Measurements from ENCODE around the gene COL5A1.
"Not testable (repeated sequence)": the region's sequence is repeated elsewhere in the genome, so short reads cannot be mapped to it uniquely, and the experiment has no call there.

Gene COL5A1

DNA sequence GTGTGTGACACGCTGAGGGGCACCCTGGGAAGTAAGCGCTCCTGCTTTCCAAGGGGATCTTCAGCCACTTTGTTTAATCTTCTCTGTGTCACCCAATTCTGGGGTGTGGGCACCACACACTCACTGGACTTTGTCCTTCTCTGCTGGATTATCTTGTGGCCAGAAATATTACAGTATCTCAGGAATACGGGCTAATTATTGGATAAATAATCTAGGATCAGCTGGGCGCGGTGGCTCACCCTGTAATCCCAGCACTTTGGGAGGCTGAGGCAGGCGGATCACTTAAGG is 50.9 kb downstream of the COL5A1 start:
- no peak for DNase-seq (ENCODE audit: low spot score)

DNA sequence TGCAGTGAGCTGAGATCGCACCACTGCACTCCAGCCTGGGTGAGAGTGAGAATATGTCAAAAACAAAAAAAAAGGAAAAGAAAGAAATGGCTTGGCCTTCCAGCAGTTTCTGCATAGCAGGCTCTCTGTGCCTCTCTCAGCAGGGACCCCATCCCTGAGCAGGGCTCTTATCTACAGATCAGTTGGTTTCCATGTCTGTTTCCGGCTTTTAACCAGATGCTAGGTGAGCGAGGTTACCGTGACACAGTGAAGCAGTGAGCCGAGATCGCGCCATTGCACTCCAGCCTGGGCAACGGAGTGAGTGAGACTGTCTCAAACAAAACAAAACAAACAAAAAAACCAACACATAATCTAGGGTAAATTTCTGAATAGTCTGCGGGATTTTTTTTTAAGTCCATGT is 51.4 kb downstream of the COL5A1 start:
- no peak for DNase-seq (ENCODE audit: low spot score)

DNA sequence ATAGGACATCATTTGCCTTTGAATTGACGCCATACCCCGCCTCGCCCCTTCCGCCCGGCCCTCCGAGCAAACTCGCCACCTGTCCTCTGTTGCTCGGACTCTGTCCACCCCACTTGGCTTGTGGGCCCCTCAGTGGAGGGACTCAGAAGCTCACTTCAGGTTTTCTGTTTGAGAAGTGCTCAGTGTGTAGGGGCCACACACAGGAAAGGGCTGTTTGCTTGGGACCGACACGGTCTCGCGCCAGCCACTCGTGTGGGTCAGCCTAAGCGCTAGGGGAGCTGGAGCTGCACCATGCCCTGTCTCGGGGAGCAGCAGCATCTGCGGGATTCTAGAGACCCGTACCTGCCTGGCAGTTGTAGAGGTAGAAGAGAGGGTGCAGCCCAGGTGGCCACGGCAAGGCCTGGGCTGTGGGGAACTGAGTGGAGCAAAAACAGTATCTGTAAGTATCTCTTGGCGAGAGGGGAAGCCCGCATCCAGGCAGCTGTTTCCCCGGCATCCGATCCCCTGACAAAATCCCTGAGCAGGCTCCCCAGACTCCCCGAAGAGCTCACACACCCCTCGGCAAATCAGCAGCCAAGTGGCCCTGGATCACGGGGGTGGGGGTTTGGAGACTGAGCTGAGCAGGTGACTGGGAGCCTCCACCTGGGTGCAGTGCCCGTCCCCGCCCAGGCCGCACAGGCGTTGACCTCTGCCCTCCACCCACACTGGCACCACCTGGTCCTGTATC is 52.2 kb downstream of the COL5A1 start:
- no peak for DNase-seq (ENCODE audit: low spot score)

DNA sequence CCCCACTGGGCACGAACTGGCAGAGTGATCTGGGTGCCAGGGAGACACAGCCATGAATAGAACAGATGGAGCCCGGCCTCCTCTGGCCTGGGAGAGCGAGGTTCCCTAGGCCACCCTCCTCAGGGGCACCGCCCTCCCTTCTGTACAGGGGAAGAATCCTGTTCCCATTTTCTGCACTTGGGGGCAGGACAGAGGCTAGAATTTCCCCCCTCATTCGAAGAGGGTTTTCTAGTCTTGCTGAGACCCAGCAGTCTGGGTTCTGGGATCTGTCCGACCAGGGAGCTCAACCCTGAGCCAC is 52.7 kb downstream of the COL5A1 start:
- DNase-seq (ENCODE audit: low spot score): no peak

DNA sequence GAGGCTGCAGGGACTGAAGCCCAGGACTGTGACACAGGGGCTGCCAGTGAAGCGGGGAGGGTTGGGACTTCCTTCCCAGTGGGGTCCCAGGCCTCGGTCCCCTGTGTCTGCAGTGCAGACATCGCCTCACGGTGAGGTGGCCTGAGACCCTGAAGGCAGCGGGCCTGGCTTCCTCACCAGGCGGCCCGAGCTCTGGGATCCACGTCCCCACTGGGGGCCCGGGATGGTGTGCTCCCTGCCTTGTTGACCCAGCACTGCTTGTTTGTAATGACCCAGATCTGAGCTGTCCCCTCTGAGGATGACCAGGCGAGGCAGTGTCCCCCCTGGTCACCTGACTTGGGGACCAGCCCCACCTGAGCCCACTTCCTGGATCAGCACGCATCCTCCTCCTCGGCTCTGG is 53.1 kb downstream of the COL5A1 start:
- no peak for DNase-seq (ENCODE audit: low spot score)

- DNase-seq (ENCODE audit: low spot score): no peak
Measured at GRCh38 chr9:134695144-134695543, 53.5 kb downstream of the COL5A1 start.

DNA sequence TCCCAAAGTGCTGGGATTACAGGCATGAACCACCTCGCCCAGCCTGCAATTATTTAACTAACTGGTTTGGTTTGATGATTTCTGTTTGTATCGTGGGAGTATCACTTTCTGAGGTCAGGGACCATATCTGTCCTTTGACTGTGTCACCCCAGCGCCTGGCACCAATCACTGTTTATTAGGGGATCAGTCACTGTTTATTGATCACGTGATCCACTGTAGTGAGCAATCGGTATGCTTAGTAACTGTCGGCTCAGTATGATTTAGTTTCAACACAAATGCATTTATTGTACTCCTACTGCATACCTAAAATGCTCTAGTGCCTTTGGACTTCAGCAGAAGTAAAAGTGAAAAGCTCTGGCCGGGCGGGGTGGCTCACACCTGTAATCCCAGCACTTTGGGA is 54.8 kb downstream of the COL5A1 start:
- DNase-seq (ENCODE audit: low spot score): no peak

GRCh38 chr9:134698111-134698510 is 56.5 kb downstream of the COL5A1 start:
- no peak for DNase-seq (ENCODE audit: low spot score)

DNA sequence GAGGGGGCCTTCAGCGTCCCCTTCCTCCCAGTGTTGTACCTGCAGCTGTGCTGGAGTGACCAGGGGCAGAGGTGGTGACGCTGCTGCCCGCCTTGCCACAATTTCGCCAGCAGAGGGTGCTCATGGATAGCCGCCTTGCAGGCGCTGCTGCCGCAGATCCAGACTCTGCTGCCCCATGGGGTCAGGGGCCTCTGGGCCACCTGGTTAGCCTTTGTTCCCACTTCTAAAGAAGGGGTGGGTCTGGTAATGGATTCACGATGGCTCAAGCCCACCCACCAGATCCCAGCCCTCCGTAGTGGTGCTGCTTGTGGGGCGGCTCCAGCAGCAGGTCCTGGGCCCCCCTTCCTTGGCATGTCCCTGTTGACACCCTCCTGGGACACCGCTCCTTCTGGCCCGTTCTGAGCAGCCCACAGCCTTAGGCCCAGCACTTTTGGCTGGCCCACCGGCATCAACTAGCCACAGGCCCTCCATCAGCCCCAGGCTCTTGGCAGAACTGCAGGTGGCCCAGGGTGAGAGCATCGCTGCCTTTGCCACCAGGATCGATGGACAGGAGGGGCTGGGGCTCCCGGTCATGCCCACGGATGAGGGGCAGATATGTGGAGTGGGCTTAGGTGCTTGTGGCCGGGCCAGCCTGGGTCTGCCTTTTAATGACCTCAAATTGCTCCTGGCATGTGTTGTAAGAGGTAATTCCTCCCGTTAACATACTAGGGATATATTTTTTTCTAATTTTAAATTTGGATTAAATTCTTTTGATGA is 57.2 kb downstream of the COL5A1 start:
- peak; percentile 65 for DNase-seq (ENCODE audit: low spot score)

DNA sequence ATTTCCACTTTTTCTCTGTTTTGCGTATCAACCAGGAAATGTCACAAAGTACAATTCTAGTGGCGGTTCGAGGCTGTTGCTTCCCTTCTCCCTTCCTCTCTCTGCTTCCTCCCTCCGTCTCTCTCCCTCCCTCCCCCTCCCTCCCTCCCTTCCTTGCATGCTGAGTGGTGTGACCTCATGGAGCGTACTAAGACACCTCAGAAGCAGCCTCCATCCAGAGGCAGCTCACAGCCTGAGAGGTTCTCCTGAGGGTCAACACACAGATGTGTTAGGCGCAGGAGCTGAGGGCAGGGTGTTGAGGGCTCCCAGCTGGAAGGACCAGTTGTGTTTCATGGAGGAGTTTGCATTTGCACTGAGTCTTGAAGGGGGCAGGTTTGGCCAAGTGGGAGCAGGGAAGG is 57.7 kb downstream of the COL5A1 start:
- DNase-seq (ENCODE audit: low spot score): no peak

DNA sequence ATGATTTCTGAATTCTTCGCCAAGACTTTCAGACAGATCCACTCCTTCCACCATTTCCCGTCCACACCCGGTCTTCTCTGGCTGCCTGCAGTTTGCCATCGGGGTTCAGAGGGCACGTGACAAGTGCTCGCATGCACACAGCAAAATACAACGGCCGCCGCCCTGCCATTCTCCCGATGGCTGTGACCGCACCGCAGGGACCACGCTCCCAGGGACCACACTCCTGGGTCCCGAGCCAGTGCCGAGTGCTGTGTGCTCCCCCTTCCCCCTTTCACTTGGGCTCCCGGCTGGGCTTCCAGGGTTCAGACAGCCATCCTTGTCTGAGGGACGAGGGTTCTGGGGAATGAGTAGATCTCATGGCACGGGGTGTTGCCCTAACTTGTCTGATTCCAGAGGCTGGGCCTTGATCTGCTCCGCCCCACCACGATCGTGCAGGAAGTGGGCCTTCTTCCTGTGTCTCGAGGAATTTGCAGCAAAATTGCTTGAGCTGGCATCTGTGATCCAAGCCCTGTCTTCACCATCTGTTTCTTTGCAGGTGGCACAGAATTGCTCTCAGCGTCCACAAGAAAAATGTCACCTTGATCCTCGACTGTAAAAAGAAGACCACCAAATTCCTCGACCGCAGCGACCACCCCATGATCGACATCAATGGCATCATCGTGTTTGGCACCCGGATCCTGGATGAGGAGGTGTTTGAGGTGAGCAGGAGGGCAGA is 59.2 kb downstream of the COL5A1 start:
- peak; percentile 62 for DNase-seq (ENCODE audit: low spot score)

DNA sequence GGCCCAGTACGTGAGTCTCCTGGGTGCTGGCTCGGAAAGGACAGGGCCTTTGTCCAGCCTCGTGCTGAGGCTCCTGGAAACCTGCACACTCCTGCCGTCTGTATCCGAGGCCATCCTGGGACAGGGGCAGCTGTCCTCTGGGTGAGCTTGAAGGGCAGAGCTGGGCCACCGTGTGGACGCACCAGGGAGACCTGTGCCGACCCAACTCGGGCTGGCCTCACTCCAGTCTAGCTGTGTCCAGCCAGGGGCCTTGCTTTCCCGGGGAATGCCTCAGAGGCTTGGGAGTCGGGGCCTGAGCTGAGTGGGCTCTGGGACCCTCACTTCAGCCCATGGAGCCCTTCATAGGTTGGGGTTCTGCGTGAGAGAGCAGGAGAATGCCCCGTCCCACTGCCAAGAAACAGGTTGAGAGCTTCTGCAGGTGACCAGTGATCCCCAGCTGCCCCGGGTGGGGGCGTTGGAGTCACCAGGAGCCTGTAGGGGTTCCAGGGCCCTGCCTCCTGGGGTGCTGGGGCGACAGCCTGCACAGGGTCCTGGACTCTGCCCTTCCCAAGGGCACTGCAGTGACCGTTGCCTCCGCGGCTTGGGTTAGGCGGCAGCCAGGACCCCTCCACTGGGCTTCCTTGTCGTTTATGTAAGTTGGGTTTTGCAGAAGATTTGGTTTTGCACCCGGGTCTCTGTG is 60.1 kb downstream of the COL5A1 start:
- no peak for DNase-seq (ENCODE audit: low spot score)

GRCh38 chr9:134702291-134702690 is 60.7 kb downstream of the COL5A1 start:
- no peak for DNase-seq (ENCODE audit: low spot score)

DNA sequence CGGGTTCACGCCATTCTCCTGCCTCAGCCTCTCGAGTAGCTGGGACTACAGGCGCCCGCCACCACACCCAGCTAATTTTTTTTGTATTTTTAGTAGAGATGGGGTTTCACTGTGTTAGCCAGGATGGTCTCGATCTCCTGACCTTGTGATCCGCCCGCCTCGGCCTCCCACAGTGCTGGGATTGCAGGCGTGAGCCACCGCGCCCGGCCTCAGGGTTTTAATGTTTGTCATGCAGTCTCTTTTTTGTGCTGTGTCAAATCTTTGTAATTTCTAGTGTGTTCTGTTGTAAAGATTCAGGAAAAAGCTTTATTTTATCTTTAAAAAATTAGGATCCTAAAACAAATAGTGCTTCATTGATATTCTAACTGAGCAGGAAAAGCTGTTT is 62.1 kb downstream of the COL5A1 start:
- not testable (repeated sequence) for DNase-seq (ENCODE audit: low spot score)

GRCh38 chr9:134704498-134704897 is 62.9 kb downstream of the COL5A1 start:
- no peak for DNase-seq (ENCODE audit: low spot score)

GRCh38 chr9:134705786-134706185 is 64.2 kb downstream of the COL5A1 start:
- DNase-seq (ENCODE audit: low spot score): no peak

- DNase-seq (ENCODE audit: low spot score): no peak
Measured at GRCh38 chr9:134706522-134706921, 64.9 kb downstream of the COL5A1 start.

DNA sequence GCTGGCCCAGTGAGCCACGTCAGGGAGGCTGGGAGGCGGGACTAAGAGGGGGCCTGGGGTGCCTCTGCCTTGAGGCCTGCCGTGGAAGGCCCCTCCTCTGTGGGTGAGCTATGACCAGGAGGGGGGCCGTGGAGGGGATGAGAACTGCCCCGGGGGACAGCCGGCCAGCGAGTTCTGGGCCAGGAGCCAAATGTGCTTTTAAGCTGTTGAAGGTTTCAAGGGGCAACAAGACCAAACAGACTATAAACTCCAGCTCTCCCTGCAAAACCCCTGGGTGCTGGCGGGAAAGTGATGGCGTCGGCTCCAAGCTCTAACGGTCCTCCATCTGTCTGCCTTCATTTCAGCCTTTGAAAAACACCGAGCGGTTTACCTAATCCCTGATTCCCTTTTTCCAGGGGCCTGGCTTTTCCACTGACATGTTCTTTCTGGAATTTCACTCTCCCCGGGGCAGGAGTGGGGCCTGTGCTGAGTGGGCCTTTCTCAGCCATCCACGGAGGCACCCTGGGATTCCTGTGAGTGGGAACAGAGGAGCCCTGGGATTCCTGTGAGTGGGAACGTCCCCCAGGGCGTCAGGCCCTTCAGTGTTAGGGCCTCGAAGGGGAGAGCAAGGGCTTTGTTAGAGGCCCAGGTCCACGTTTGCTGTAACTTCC is 65.6 kb downstream of the COL5A1 start:
- DNase-seq (ENCODE audit: low spot score): no peak

- DNase-seq (ENCODE audit: low spot score): peak; percentile 70
Measured at GRCh38 chr9:134707731-134708671, 66.4 kb downstream of the COL5A1 start.

- no peak for DNase-seq (ENCODE audit: low spot score)
Measured at GRCh38 chr9:134708672-134709038, 67.1 kb downstream of the COL5A1 start.

GRCh38 chr9:134709512-134710270 is 68.1 kb downstream of the COL5A1 start:
- no peak for DNase-seq (ENCODE audit: low spot score)
